Suppressor macrophage (primary cell): Measurements from ENCODE around the gene DEFB108B.
A peak's percentile ranks its signal among the peaks of the same experiment; 100 is the strongest.
"Not testable (repeated sequence)": the region's sequence is repeated elsewhere in the genome, so short reads cannot be mapped to it uniquely, and the experiment has no call there.

ENCODE experiments used
- DNase-seq, 4 experiments: peaks; one replicate each; pipeline ENCODE4 v3.0.0-alpha.2; 2020 to 2022

The DEFB108B gene

DNA sequence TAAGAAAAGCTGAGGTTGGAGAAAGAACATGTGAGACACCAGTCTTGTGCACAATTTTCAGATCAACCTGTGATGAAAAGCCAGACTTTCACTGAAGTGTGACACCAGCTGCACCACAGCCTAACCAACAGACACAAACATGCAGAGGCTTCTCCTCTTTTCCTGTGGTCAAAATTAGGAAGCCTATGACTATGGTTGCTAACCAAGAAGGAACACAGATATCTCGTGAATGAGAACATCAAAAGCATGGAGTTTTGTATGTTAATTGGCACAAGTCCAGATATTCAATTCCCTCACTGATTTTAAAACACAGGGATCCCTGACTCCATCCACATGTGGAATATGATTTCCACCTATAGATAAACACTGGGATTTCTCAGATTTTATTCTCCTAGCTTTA is 11.5 kb upstream of the DEFB108B start:
- DNase-seq = peak in 1 of 4 experiments; percentile 18

DNA sequence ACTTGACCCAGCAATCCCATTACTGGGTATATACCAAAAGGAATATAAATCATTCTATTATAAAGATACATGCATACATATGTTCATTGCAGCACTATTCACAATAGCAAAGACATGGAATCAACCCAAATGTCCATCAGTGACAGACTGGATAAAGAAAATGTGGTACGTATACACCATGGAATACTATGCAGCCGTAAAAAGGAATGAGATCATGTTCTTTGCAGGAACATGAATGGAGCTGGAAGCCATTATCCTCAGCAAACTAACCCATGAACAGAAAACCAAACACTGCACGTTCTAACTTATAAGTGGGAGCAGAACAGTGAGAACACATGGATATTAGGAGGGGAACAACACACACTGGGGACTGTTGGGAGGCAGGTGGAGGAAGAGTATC is 3.8 kb upstream of the DEFB108B start:
- not testable (repeated sequence) for DNase-seq

DNA sequence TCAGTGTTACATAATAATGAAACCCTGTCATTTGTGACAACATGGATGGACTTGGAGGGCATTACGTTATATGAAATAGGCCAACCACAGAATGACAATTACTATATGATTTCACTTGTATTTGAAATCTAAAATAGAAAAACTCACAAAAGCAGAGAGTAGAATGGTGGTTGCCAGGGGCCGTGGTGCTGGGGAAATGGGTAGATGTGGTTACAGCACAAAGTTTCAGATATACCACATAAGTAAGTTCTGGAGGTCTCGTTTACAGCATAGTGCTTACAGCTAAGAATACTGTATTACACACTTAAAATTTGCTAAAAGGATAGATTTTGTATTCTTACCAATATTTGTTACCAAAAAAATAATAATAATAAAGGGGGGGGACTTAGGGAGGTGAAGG is 3.3 kb upstream of the DEFB108B start:
- DNase-seq = not testable (repeated sequence)

DNA sequence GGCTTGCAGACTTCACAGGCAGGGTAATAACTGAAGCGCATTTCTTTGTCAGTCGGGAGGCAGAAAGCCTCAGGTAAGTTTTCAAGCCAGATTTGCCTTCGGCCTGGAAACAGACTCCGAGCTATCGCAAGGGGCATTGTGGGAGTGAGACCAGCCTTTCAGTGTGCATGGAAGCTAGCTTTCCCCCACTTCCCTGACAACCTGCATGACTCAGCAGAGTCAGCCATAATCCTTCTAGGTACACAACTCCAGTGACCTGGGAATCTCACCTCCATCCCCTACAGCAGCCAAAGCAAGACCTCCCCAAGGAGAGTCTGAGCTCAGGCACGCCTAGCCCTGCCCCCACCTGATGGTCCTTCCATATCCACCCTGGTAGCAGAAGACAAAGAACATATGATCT is 9.7 kb downstream of the DEFB108B start:
- not testable (repeated sequence) for DNase-seq

DNA sequence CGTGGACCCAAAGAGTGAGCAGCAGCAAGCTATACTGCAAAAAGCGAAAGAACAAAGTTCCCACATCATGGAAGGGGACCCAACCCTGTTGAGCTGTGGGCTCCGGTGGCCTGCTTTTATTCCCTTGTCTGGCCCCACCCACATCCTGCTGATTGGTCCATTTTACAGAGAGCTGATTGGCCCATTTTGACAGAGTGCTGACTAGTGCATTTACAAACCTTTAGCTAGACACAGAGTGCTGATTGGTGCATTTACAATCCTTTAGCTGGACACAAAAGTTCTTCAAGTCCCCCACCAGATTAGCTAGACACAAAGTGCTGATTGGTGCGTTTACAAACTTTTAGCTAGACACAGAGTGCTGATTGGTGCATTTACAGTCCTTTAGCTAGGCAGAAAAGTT is 10.4 kb downstream of the DEFB108B start:
- DNase-seq = not testable (repeated sequence)

DNA sequence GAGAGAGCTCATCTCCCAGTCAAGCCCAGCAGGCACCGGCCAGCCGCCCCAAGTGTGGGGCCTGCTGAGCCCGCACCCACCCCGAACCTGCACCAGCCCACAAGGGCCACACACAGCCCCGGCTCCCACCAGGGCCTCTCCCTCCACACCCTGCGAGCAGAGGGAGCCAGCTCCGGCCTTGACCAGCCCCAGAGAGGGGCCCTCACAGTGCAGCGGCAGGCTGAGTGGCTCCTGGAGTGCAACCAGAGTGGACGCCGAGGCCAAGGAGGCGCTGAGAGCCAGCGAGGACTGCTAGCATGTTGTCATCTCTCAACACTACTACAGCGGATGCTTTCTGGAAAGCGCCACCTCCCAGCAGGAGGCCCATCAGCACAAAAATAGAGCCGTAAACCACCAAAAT is 10.9 kb downstream of the DEFB108B start:
- DNase-seq = no peak

DNA sequence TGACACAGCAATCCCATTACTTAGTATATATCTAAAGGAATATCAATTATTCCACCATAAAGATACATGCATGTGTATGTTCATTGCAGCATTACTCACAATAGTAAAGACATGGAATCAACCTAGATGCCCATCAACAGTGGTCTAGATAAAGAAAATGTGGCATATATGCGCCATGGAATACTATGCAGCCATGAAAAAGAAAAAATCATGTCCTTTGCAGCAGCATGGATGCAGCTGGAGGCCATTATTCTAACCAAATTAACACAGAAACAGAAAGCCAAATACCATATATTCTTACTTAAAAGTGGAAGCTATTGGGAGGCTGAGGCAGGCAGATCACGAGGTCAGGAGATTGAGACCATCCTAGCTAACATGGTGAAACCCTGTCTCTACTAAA is 20.9 kb downstream of the DEFB108B start:
- DNase-seq = not testable (repeated sequence)

DNA sequence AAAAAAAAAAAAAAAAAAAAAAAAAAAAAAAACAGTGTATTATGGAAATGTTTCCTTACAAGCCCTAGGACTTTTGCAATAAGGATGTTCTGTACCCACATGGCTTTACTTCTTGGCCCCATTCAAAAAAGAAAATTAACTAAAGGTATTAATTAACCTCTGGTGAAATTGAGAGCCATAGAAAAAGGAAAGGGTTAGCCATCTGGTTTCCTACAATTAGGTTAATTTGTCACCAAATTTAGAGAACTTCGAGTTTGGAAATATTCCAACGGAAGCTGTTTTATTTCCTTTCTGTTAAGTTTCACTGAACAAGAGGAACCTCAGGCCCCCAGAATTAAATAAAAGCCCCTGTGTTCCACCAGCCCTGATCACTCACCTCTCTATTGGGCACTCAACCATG is 22.9 kb downstream of the DEFB108B start:
- DNase-seq = peak in 2 of 4 experiments; percentile 19 to 30

DNA sequence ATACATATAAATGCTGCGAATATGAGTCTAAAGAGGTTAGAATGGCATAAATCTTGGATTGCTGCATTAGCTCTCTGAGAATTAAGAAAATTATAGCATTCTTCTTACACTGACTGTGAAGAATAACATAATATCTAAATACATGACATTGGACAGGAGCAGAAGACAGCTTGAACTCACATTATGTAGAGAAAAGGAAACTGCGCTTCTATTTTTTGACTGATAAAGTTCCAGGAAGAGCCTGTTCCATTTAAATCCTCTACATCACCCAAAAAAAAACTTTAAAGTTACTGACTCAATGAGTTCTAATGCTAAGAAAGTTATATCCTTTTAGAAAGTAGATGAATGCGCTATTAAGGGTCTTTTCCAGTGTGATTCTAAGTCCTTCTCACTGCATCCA is 27.8 kb downstream of the DEFB108B start:
- DNase-seq = not testable (repeated sequence)

DNA sequence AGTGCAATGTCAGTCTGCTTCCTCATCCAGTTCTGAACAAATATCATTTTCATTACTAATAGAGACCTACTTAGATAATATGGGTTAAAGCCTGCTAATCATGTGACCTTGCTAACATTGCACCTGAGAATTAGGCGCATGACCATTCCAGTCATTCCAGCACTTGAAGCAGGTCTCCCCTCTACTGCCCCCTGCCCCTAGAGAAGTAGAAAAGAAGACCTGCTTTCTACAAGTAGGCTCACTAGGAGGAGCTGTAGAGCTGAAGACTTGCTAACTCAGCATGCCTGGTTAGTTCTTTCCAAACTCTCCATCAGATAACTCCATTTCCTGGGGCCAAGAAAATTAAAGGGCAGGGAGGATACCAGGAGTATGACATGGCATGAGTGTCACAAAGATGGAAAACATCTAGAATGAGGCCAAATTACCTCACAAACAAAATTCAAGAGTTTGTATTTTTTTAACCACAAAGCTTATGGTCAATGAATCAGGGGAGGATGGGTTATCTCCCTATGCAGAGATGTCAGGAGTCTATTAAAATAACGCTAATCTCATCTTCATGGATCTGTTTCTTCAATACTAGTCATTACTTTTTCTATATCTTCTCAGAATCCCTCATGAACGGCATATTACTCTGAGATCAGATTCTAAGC is 31.1 kb downstream of the DEFB108B start:
- peak; percentile 30 to 71 (median 58) for DNase-seq

DNA sequence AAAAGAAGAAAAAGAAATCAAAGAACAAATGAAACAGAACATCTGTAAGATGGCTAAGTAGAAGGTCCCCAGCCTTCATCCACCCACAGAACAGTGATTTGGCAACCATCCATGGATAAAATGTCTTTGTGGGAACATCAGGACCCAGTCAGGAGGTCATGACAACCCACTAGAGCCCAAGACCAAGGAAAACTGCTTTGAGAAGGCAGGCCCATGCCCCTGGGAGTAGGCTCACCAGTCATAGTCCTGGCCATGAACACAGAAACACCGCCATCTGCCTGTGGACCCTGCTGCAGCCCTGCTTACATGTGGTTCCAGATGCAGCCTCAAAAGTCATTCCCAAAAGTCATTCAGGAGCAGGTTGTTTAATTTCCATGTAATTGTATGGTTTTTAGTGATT is 34.2 kb downstream of the DEFB108B start:
- DNase-seq = not testable (repeated sequence)

DNA sequence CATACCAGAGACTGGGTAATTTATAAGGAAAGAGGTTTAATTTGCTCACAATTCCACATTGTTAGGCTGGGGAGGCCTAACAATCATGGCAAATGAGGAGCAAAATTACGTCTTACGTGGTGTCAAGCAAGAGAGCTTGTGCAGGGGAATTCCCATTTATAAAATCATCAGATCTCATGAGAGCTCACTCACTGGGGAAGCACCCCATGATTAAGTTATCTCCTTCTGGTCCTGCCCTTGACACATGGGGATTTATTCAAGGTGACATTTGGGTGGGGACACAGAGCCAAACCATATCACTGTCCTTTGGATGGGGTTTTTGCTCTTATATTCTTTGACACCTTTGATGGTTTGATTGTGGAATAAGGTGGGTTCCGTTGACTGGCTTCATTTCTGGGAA is 36.9 kb downstream of the DEFB108B start:
- not testable (repeated sequence) for DNase-seq

DNA sequence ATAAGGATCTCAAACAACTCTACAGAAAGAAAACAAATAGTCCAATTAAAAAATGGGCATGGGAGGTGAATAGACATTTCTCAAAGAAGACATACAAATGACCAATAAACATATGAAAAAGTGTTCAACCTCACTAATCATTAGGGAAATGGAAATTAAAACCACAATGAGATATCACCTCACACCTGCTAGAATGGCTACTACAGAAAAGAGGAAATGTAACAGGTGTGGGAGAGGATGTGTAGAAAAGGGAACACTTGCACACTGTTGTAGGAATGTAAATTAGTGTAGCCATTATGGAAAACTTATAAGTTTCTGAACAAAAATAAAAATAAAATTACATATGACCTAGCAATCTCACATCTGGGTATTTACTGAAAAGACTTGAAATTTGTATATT is 37.7 kb downstream of the DEFB108B start:
- DNase-seq = not testable (repeated sequence)

DNA sequence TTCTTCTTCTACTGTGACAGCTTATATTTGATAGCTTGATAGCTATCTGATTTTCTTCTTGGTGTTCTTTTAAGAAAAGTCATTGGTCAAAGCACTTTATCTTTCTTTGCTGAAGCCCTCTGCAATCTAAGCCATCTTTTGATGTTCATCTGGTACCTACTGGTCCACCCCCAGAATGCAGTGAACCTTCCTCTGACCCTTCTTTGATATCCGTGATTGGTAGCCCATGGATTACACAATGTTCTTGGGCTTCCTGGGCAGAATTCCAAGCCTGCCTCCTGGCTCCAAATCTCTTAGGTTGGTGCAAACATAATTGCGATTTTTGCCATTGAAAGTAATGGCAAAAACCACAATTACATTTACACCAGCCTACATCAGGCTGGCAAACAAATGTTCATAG is 43.3 kb downstream of the DEFB108B start:
- DNase-seq = not testable (repeated sequence)

DNA sequence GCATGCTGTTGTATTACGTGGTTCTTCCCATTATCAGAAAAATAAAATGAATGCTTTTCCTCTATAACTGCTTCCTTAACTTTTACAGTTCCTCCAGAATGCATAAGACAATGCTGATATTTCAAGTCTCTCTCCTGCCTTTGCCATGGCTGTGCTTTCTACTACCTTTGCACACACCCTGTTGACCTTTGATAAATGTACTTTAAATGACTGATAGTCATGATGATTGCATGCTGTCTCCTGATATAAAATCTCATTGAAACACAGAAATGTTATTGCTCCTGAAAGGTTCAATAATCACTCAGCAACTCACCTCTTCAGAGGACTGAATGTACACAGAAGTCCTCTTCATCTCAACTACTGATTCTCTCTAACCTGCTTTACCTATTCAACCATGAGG is 45.1 kb downstream of the DEFB108B start, which contains the start of gene DEFB131B:
TSS of gene DEFB131B (plus strand) at position 395 of the 400 bp plus-strand sequence. CDS start at position 395, 0 bp downstream.
- DNase-seq = not testable (repeated sequence)

DNA sequence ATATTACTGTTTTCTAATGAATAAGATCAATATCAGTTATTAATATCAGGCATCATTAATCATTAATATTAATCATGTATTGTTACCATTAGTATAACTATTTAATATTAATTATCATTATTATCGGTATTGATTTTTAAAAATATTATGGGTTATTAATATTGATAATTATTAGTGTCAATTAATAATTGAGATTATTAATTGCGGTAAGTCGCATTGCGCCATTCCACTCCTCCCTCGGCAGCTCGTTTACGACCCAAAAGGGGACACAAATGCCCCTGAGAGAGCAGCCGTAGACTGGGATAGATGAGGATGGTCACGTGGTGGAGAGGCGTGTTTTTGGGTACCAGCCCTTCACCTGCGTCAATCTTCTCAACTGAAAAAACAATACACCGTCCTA is 52.8 kb downstream of the DEFB108B start:
- not testable (repeated sequence) for DNase-seq
